ENCODE data around the gene TSNAX.

DNA sequence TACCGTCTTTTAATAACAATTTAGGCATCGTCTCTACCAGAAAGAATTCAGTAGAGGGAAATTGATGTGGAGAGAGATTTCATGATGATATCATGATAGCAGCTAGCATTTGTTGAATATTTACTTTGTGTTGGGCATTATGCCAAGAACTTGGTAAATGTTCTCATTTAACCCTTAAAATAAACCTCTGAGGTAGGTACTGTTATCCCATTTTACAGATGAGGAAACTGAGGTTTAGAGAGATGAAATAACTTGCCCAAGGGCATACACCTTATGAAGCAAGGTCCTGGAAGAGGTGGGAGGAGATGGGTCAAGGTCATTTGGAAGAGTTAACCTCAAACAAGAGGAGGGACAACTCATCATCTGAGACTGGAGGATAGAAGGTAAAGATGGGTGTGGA lies 34.8 kb downstream of the TSNAX start:
- TF ChIP-seq GATA2 (IDR thresholded peaks at IDR 0.05; ENCODE audit: low read depth, low read length): no peak
- no peak for TF ChIP-seq GATA3 (IDR thresholded peaks at IDR 0.05; ENCODE audit: low read depth, low read length)

Data from SH-SY5Y (cell line).